Measurements from ENCODE around the gene CHAC1.

Gene CHAC1

GRCh38 chr15:40923551-40923950 lies 29.7 kb upstream of the CHAC1 start:
- no peaks in the 10 kb centered on the region for H3K36me3 ChIP-seq (ENCODE audit: control insufficient read depth, insufficient read depth, low read length)
- peaks cover 10% of the 10 kb centered on the region for H3K4me1 ChIP-seq (ENCODE audit: control insufficient read depth, insufficient read depth, low read length)
- no peak overlapping the region for H3K4me3 ChIP-seq (ENCODE audit: low read length)
- WGBS (ENCODE audit: insufficient coverage, insufficient read length): no CpG with 5 or more reads among the region's 9 CpGs
- no peak overlapping the region for H3K27ac ChIP-seq (ENCODE audit: low read length)
- DNase-seq (ENCODE audit: low read depth, low spot score): no peak
- H3K9me3 ChIP-seq (ENCODE audit: control insufficient read depth, insufficient read depth, low read length): no peaks in the 10 kb centered on the region
- H3K27me3 ChIP-seq (ENCODE audit: control insufficient read depth, insufficient read depth, low read length): peaks cover 54% of the 10 kb centered on the region

GRCh38 chr15:40925495-40925862 lies 27.8 kb upstream of the CHAC1 start:
- no CpG with 5 or more reads among the region's 30 CpGs for WGBS (ENCODE audit: insufficient coverage, insufficient read length)
- Histone ChIP-seq H3K9me3 (ENCODE audit: control insufficient read depth, insufficient read depth, low read length) (no peaks in the 10 kb centered on the region), H3K27me3 (ENCODE audit: control insufficient read depth, insufficient read depth, low read length) (peaks cover 64% of the 10 kb centered on the region)

GRCh38 chr15:40925863-40926658 lies 27.2 kb upstream of the CHAC1 start:
- no peak for DNase-seq (ENCODE audit: low read depth, low spot score)
- peaks cover 69% of the 10 kb centered on the region for H3K27me3 ChIP-seq (ENCODE audit: control insufficient read depth, insufficient read depth, low read length)
- no CpG with 5 or more reads among the region's 61 CpGs for WGBS (ENCODE audit: insufficient coverage, insufficient read length)
- H3K9me3 ChIP-seq (ENCODE audit: control insufficient read depth, insufficient read depth, low read length): no peaks in the 10 kb centered on the region
- H3K27ac ChIP-seq (ENCODE audit: low read length): no peak overlapping the region
- H3K4me1 ChIP-seq (ENCODE audit: control insufficient read depth, insufficient read depth, low read length): peaks cover 8% of the 10 kb centered on the region
- H3K4me3 ChIP-seq (ENCODE audit: low read length): peak overlapping the region; percentile 5; the same call in 1 of the 2 replicates
- no peaks in the 10 kb centered on the region for H3K36me3 ChIP-seq (ENCODE audit: control insufficient read depth, insufficient read depth, low read length)

More at GRCh38 chr15:40925495-40925862, 27.8 kb upstream of the CHAC1 start:
- peaks cover 8% of the 10 kb centered on the region for H3K4me1 ChIP-seq (ENCODE audit: control insufficient read depth, insufficient read depth, low read length)
- no peaks in the 10 kb centered on the region for H3K36me3 ChIP-seq (ENCODE audit: control insufficient read depth, insufficient read depth, low read length)
- no peak overlapping the region for H3K27ac ChIP-seq (ENCODE audit: low read length)
- DNase-seq (ENCODE audit: low read depth, low spot score): no peak
- peak overlapping the region; percentile 5; the same call in 1 of the 2 replicates for H3K4me3 ChIP-seq (ENCODE audit: low read length)

- Histone ChIP-seq H3K27me3 (ENCODE audit: control insufficient read depth, insufficient read depth, low read length) (peaks cover 77% of the 10 kb centered on the region), H3K27ac (ENCODE audit: low read length) (no peak overlapping the region), H3K4me1 (ENCODE audit: control insufficient read depth, insufficient read depth, low read length) (peaks cover 8% of the 10 kb centered on the region), H3K9me3 (ENCODE audit: control insufficient read depth, insufficient read depth, low read length) (no peaks in the 10 kb centered on the region), H3K4me3 (ENCODE audit: low read length) (peak overlapping the region; percentile 59; the same call in 1 of the 2 replicates), H3K36me3 (ENCODE audit: control insufficient read depth, insufficient read depth, low read length) (no peaks in the 10 kb centered on the region)
- DNase-seq (ENCODE audit: low read depth, low spot score): no peak
- WGBS (ENCODE audit: insufficient coverage, insufficient read length): no CpG with 5 or more reads among the region's 33 CpGs
Measured at GRCh38 chr15:40926659-40927494, 26.4 kb upstream of the CHAC1 start.

- WGBS (ENCODE audit: insufficient coverage, insufficient read length): no CpG with 5 or more reads among the region's 24 CpGs
- Histone ChIP-seq H3K4me3 (ENCODE audit: low read length) (peak overlapping the region; percentile 59; the same call in 1 of the 2 replicates), H3K9me3 (ENCODE audit: control insufficient read depth, insufficient read depth, low read length) (no peaks in the 10 kb centered on the region), H3K4me1 (ENCODE audit: control insufficient read depth, insufficient read depth, low read length) (peaks cover 8% of the 10 kb centered on the region), H3K27me3 (ENCODE audit: control insufficient read depth, insufficient read depth, low read length) (peaks cover 75% of the 10 kb centered on the region), H3K27ac (ENCODE audit: low read length) (no peak overlapping the region), H3K36me3 (ENCODE audit: control insufficient read depth, insufficient read depth, low read length) (no peaks in the 10 kb centered on the region)
- DNase-seq (ENCODE audit: low read depth, low spot score): no peak
Measured at GRCh38 chr15:40927495-40927872, 25.8 kb upstream of the CHAC1 start.

GRCh38 chr15:40927873-40928806 lies 25.1 kb upstream of the CHAC1 start:
- Histone ChIP-seq H3K27ac (ENCODE audit: low read length) (no peak overlapping the region), H3K27me3 (ENCODE audit: control insufficient read depth, insufficient read depth, low read length) (peaks cover 70% of the 10 kb centered on the region), H3K9me3 (ENCODE audit: control insufficient read depth, insufficient read depth, low read length) (no peaks in the 10 kb centered on the region), H3K4me1 (ENCODE audit: control insufficient read depth, insufficient read depth, low read length) (peaks cover 8% of the 10 kb centered on the region), H3K4me3 (ENCODE audit: low read length) (peak overlapping the region; percentile 59; the same call in 1 of the 2 replicates), H3K36me3 (ENCODE audit: control insufficient read depth, insufficient read depth, low read length) (no peaks in the 10 kb centered on the region)
- no peak for DNase-seq (ENCODE audit: low read depth, low spot score)
- WGBS (ENCODE audit: insufficient coverage, insufficient read length): no CpG with 5 or more reads among the region's 68 CpGs

- Histone ChIP-seq H3K36me3 (ENCODE audit: control insufficient read depth, insufficient read depth, low read length) (no peaks in the 10 kb centered on the region), H3K4me3 (ENCODE audit: low read length) (peak within 1 kb of the TSS; percentile 59; the same call in 1 of the 2 replicates), H3K27me3 (ENCODE audit: control insufficient read depth, insufficient read depth, low read length) (peaks cover 61% of the 10 kb centered on the region), H3K9me3 (ENCODE audit: control insufficient read depth, insufficient read depth, low read length) (no peaks in the 10 kb centered on the region), H3K27ac (ENCODE audit: low read length) (no peak within 1 kb of the TSS), H3K4me1 (ENCODE audit: control insufficient read depth, insufficient read depth, low read length) (peaks cover 8% of the 10 kb centered on the region)
- WGBS (ENCODE audit: insufficient coverage, insufficient read length): no CpG with 5 or more reads among the region's 71 CpGs
- DNase-seq (ENCODE audit: low read depth, low spot score): no peak
Measured at GRCh38 chr15:40928821-40929659, 24.2 kb upstream of the CHAC1 start, which contains the start of gene DLL4. TSS of gene DLL4 (plus strand) at chr15:40929340. CDS start at chr15:40929669, 329 bp downstream.

GRCh38 chr15:40929660-40930429 lies 23.4 kb upstream of the CHAC1 start:
- WGBS (ENCODE audit: insufficient coverage, insufficient read length): no CpG with 5 or more reads among the region's 56 CpGs
- no peak overlapping the region for H3K27ac ChIP-seq (ENCODE audit: low read length)
- peaks cover 8% of the 10 kb centered on the region for H3K4me1 ChIP-seq (ENCODE audit: control insufficient read depth, insufficient read depth, low read length)
- H3K9me3 ChIP-seq (ENCODE audit: control insufficient read depth, insufficient read depth, low read length): no peaks in the 10 kb centered on the region
- H3K4me3 ChIP-seq (ENCODE audit: low read length): peak overlapping the region; percentile 59; the same call in 1 of the 2 replicates
- H3K27me3 ChIP-seq (ENCODE audit: control insufficient read depth, insufficient read depth, low read length): peaks cover 54% of the 10 kb centered on the region
- no peaks in the 10 kb centered on the region for H3K36me3 ChIP-seq (ENCODE audit: control insufficient read depth, insufficient read depth, low read length)
- no peak for DNase-seq (ENCODE audit: low read depth, low spot score)
